ENCODE results near the gene TOP3B.

TOP3B gene, protein sequence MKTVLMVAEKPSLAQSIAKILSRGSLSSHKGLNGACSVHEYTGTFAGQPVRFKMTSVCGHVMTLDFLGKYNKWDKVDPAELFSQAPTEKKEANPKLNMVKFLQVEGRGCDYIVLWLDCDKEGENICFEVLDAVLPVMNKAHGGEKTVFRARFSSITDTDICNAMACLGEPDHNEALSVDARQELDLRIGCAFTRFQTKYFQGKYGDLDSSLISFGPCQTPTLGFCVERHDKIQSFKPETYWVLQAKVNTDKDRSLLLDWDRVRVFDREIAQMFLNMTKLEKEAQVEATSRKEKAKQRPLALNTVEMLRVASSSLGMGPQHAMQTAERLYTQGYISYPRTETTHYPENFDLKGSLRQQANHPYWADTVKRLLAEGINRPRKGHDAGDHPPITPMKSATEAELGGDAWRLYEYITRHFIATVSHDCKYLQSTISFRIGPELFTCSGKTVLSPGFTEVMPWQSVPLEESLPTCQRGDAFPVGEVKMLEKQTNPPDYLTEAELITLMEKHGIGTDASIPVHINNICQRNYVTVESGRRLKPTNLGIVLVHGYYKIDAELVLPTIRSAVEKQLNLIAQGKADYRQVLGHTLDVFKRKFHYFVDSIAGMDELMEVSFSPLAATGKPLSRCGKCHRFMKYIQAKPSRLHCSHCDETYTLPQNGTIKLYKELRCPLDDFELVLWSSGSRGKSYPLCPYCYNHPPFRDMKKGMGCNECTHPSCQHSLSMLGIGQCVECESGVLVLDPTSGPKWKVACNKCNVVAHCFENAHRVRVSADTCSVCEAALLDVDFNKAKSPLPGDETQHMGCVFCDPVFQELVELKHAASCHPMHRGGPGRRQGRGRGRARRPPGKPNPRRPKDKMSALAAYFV

DNA sequence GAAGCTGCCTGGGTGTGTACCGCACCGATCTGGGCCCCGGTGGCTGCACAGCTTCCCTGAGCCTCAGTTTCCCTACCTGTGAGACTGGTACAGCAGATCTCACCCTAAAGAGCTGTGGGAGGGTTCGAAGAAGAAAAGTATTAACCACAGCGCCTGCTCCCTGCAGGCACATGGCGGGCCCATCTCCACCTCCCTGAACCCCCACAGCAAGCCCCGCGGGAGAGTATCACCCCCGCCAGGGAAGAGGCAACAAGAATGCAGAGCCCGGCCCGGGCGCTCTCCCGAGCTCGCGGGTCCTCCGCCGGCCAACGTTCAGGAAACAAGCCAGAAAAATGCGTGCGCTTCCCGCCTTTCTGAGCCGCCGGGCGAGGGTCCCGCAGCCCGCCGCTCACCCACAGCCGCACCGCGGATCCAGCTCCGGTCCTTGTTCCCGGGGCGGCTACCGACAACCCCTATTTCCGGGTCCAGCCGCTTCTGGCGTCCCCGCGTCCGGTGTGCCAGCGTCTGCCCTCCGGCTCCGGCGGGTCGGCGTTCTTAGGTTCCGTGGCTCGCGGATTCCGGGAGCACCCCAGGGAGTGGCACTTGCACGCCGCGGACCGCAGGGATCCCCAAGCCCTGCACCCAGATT lies at the start of gene TOP3B:
TOP3B (minus strand) TSS at position 450 of the 628 bp plus-strand sequence. CDS start 7,078 bp downstream, outside the sequence.
- peak; percentile 57 for DNase-seq
- in situ Hi-C loops (cut with HindIII; ENCODE audit: low pct_ligation_motif_present, low sequenced_read_pairs), result no loop called here
- TF ChIP-seq, protein P1, sequence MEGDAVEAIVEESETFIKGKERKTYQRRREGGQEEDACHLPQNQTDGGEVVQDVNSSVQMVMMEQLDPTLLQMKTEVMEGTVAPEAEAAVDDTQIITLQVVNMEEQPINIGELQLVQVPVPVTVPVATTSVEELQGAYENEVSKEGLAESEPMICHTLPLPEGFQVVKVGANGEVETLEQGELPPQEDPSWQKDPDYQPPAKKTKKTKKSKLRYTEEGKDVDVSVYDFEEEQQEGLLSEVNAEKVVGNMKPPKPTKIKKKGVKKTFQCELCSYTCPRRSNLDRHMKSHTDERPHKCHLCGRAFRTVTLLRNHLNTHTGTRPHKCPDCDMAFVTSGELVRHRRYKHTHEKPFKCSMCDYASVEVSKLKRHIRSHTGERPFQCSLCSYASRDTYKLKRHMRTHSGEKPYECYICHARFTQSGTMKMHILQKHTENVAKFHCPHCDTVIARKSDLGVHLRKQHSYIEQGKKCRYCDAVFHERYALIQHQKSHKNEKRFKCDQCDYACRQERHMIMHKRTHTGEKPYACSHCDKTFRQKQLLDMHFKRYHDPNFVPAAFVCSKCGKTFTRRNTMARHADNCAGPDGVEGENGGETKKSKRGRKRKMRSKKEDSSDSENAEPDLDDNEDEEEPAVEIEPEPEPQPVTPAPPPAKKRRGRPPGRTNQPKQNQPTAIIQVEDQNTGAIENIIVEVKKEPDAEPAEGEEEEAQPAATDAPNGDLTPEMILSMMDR (IDR thresholded peaks at IDR 0.05; ENCODE audit: low read depth, low read length, missing control alignments), result no peak

DNA sequence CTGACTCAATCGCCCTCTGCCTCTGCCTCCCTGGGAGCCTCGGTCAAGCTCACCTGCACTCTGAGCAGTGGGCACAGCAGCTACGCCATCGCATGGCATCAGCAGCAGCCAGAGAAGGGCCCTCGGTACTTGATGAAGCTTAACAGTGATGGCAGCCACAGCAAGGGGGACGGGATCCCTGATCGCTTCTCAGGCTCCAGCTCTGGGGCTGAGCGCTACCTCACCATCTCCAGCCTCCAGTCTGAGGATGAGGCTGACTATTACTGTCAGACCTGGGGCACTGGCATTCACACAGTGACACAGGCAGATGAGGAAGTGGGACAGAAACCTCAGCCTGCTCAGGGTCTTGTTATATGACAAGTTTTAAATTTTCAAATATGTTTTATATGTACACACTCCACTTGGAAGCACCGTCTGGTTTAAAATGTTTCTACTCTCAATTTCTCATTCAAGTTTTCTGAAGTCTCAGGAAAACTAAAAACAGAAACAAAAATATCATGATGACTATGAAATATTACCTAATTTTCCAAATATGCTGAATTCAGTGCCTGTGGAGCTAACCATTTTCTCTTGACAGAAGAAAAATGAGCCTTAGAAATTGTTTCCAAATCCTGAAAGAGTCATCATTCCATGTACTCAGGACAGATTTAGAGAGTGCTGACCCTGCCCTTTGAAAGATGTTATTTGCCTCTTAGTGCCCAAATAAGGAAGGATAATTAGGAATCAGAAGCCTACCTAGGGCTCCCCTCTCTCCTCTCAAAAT lies 48.8 kb upstream of the TOP3B start:
- Histone ChIP-seq H3K4me3 (ENCODE audit: low read depth, low read length) (no peak overlapping the region), H3K27me3 (replicated peaks) (peaks cover 3% of the 10 kb centered on the region), H3K36me3 (replicated peaks) (no peaks in the 10 kb centered on the region), H3K27ac (no peak overlapping the region)
- DNase-seq, result no peak
- TF ChIP-seq, protein P1 (IDR thresholded peaks at IDR 0.05; ENCODE audit: low read depth, low read length, missing control alignments), result no peak
- in situ Hi-C loops (cut with HindIII; ENCODE audit: low pct_ligation_motif_present, low sequenced_read_pairs), result no loop called here

More for the DNA sequence above, at the start of gene TOP3B:
- Histone ChIP-seq H3K36me3 (replicated peaks) (peaks cover 13% of the 10 kb centered on the region), H3K27me3 (replicated peaks) (peaks cover 5% of the 10 kb centered on the region), H3K4me3 (ENCODE audit: low read depth, low read length) (peak within 1 kb of the TSS; percentile 95), H3K27ac (peak within 1 kb of the TSS; percentile 54)

DNA sequence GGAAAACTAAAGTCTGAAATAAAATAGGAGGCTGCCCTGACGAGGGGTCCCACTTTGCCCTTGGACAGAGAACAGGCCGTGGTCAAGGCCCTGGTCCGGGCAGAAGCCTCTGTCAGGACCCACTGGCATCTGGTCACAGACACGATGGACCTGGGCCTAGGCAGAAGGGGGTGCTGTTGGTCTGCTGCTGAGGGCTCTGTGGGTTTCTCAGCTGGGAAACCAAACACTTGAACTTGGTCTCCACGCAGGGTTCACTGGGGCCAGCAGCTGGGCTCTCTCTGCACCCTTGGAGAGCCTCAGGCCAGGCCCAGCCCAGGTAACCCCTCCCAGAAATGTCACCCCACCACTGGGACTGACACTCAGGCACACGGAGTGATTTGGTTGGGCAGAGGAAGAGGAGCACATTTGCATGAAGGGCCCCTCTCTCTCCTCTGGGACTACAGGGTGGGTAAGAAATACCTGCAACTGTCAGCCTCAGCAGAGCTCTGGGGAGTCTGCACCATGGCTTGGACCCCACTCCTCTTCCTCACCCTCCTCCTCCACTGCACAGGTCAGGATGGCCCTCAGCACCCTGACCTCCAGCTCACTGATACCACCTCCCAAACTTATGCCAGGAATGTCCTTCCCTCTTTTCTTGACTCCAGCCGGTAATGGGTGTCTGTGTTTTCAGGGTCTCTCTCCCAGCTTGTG lies 48.1 kb upstream of the TOP3B start:
- in situ Hi-C loops (cut with HindIII; ENCODE audit: low pct_ligation_motif_present, low sequenced_read_pairs), result no loop called here
- Histone ChIP-seq H3K27me3 (replicated peaks) (peaks cover 3% of the 10 kb centered on the region), H3K36me3 (replicated peaks) (no peaks in the 10 kb centered on the region), H3K4me3 (ENCODE audit: low read depth, low read length) (no peak overlapping the region), H3K27ac (no peak overlapping the region)
- TF ChIP-seq, protein P1 (IDR thresholded peaks at IDR 0.05; ENCODE audit: low read depth, low read length, missing control alignments), result peak; percentile 52
- no peak for DNase-seq

DNA sequence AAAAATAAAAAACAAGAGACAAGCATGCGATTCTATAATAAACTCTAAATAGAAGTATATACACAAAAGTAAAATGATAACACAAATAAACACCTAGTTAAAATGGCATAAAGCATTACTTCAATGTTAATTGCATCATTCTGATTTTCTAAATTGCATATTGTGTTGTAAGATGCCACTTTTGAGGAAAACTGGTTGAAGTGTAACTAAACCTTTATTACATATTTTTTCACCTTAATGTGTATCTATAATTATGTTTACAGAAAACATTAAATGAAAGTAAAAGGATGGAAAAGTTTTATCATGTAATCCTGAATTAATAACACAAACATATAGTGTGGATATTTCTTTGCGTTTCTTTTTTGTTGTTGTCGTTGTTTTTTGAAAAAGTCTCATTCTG lies 45.4 kb upstream of the TOP3B start:
- in situ Hi-C loops (cut with HindIII; ENCODE audit: low pct_ligation_motif_present, low sequenced_read_pairs), result no loop called here
- DNase-seq, result no peak
- Histone ChIP-seq H3K27ac (no peak overlapping the region), H3K4me3 (ENCODE audit: low read depth, low read length) (no peak overlapping the region), H3K36me3 (replicated peaks) (no peaks in the 10 kb centered on the region), H3K27me3 (replicated peaks) (no peaks in the 10 kb centered on the region)
- TF ChIP-seq, protein P1 (IDR thresholded peaks at IDR 0.05; ENCODE audit: low read depth, low read length, missing control alignments), result no peak
